Right atrium auricular region (tissue), 2 donors: ENCODE data around the gene OR6S1. TPM values are rescaled to one million over a fixed set of nuclear protein-coding genes. Genes with fewer than 3 reads are reported as not detected.

ENCODE experiments used
- DNase-seq: peaks from one replicate; pipeline ENCODE4 v3.0.0-alpha.2; 2019; ENCODE audit warnings: low spot score
- H3K27ac ChIP-seq, 2 donors: fragments of 200-600 bp; sonication (generic); 1 replicate in 1 of 2; 2 replicates in 1 of 2; pipeline ENCODE4 v1.5.1; 2016 to 2019
- H3K27me3 ChIP-seq, 2 donors: fragments of 200-600 bp; sonication (generic); one replicate each; pipeline versions ENCODE4 v1.5.1 to v1.6.0; 2017 to 2019
- H3K36me3 ChIP-seq: fragments of 200-600 bp; sonication (generic); one replicate; pipeline ENCODE4 v1.5.1; 2016
- H3K4me1 ChIP-seq, 2 donors: fragments of 200-600 bp; sonication (generic); one replicate each; pipeline versions ENCODE4 v1.5.1 to v1.6.0; 2017 to 2019
- H3K4me3 ChIP-seq, 2 donors: fragments of 200-600 bp; sonication (generic); 1 replicate in 1 of 2; 2 replicates in 1 of 2; pipeline ENCODE4 v1.5.1; 2017 to 2019; ENCODE audit warnings: mild to moderate bottlenecking in 1 of 2, moderate library complexity in 1 of 2
- H3K9me3 ChIP-seq, 2 donors: fragments of 200-600 bp; sonication (generic); one replicate each; pipeline ENCODE4 v1.5.1; 2019
- CTCF ChIP-seq, 2 donors: fragments of 200-600 bp; sonication (generic); IDR thresholded peaks; one replicate each; pipeline ENCODE4 v1.5.1; 2019; ENCODE audit warnings: antibody characterized with exemption in 2 of 2
- total RNA-seq, 2 donors: library from RNA; depleted of rRNA; stranded (reverse); fragments of >200 nt; gene quantifications; one replicate each; pipeline ENCODE4 v1.1.0, GENCODE V29; 2016

Gene OR6S1
- total RNA-seq, 2 donors from 2014 or later = not detected

- no peak overlapping the region for H3K4me3 ChIP-seq
- H3K27ac ChIP-seq = no peak overlapping the region
- no peaks in the 10 kb centered on the region for H3K27me3 ChIP-seq
- no peaks in the 10 kb centered on the region for H3K9me3 ChIP-seq
- peaks cover 0 to 11% of the 10 kb centered on the region in 2 donors for H3K4me1 ChIP-seq
- H3K36me3 ChIP-seq = no peaks in the 10 kb centered on the region
- no peak for DNase-seq
- TF ChIP-seq CTCF (IDR thresholded peaks at IDR 0.05) = no peak
Measured at GRCh38 chr14:20606902-20607242, 34.6 kb downstream of the OR6S1 start.

GRCh38 chr14:20606190-20606901 lies 35.1 kb downstream of the OR6S1 start:
- no peak for DNase-seq
- TF ChIP-seq CTCF (IDR thresholded peaks at IDR 0.05) = peak in 1 of 2 donors; percentile 60
- Histone ChIP-seq H3K27ac (no peak overlapping the region), H3K9me3 (no peaks in the 10 kb centered on the region), H3K4me1 (peaks cover 0 to 11% of the 10 kb centered on the region in 2 donors), H3K27me3 (no peaks in the 10 kb centered on the region), H3K36me3 (no peaks in the 10 kb centered on the region), H3K4me3 (no peak overlapping the region)

DNA sequence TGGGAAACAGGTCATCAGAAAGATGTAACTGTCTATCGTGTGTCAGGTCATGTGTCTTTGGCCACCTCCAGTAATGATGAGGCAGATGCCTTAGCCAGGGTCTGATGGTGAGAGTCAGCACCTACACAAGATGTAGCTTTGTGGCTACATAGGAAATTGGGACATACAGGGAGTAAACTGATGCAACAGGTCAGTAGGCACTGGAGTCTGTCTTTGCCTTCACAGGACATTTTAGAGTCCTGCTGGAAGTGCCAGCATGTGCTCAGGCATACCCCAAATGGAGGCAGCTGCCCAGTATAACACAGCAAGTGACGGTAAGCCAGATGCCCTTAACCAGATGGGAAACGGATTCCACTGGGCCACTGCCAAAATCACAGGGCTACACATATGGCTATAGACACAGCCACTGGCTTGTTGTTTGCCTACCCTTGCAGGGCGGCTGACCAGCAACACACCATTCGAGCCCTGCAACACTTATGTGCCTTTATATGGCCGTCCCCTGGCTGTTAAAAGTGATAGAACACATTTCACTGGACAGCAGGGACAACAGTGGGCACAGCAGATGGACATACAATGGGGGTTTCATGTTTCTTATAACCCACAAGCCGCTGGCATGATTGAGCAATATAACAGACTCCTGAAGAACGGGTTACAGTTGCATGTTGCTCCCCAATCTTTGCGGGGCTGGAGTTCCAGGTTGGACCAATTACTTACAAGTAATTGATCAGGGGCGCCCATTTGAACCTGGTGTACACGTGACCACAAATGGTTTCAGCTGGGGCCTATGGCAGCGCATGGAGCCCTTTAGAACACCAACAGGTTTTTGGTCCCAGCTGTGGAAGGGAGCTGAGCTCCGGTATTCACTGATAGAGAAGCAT lies 37.4 kb downstream of the OR6S1 start:
- Histone ChIP-seq H3K9me3 (no peaks in the 10 kb centered on the region), H3K27ac (no peak overlapping the region), H3K4me1 (no peaks in the 10 kb centered on the region), H3K4me3 (no peak overlapping the region), H3K36me3 (no peaks in the 10 kb centered on the region), H3K27me3 (no peaks in the 10 kb centered on the region)
- DNase-seq = no peak
- no peak for TF ChIP-seq CTCF (IDR thresholded peaks at IDR 0.05)

DNA sequence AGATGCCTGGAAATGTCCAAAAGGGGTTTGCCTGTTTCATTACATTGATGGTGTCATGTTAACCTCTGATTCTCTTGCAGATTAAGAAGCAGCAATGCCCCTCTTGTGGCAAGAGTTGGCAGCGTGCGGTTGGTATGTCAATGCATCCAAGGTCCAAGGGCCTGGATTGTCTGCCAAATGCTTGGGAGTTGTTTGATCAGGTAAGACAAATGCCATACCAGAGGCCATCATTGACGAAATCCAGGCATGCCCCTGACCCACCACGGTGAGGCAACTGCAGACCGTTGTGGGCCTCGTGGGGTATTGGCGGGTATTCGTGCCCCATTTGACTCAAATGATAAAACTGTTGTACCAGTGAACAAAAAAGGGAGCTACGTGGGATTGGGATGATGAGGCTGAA lies 38.9 kb downstream of the OR6S1 start:
- no peaks in the 10 kb centered on the region for H3K27me3 ChIP-seq
- no peaks in the 10 kb centered on the region for H3K4me1 ChIP-seq
- no peaks in the 10 kb centered on the region for H3K36me3 ChIP-seq
- DNase-seq = no peak
- no peak overlapping the region for H3K27ac ChIP-seq
- H3K9me3 ChIP-seq = no peaks in the 10 kb centered on the region
- no peak overlapping the region for H3K4me3 ChIP-seq
- TF ChIP-seq CTCF (IDR thresholded peaks at IDR 0.05) = no peak

GRCh38 chr14:20601522-20601921 lies 40.0 kb downstream of the OR6S1 start:
- no peak overlapping the region for H3K4me3 ChIP-seq
- no peaks in the 10 kb centered on the region for H3K27me3 ChIP-seq
- no peaks in the 10 kb centered on the region for H3K36me3 ChIP-seq
- H3K27ac ChIP-seq = no peak overlapping the region
- DNase-seq = no peak
- H3K4me1 ChIP-seq = no peaks in the 10 kb centered on the region
- H3K9me3 ChIP-seq = no peaks in the 10 kb centered on the region
- TF ChIP-seq CTCF (IDR thresholded peaks at IDR 0.05) = no peak
